ENCODE results near the gene ADAMTSL3. TPM values are rescaled to one million over a fixed set of nuclear protein-coding genes. Genes with fewer than 3 reads are reported as not detected.
"Not testable (repeated sequence)": the region's sequence is repeated elsewhere in the genome, so short reads cannot be mapped to it uniquely, and the experiment has no call there.

ADAMTSL3 gene
- total RNA-seq, 1 donor from 2014 or later, result 13.2 TPM

- DNase-seq (ENCODE audit: low spot score in 2 of 2, unreplicated experiment in 2 of 2), result no peak
- Mint-ChIP-seq H3K4me3 (no peak overlapping the region), H3K4me1 (no peaks in the 10 kb centered on the region), H3K9me3 (peaks cover 19% of the 10 kb centered on the region), H3K36me3 (peaks cover 4% of the 10 kb centered on the region), H3K27me3 (ENCODE audit: low read depth) (peaks cover 22% of the 10 kb centered on the region), H3K27ac (no peak overlapping the region)
- no peak for TF ChIP-seq CTCF (IDR thresholded peaks at IDR 0.05; ENCODE audit: unreplicated experiment)
These were observed 305.6 kb downstream of the ADAMTSL3 start for GRCh38 chr15:83959477-83959876.

GRCh38 chr15:83960192-83960829 is 306.4 kb downstream of the ADAMTSL3 start:
- DNase-seq (ENCODE audit: low spot score in 2 of 2, unreplicated experiment in 2 of 2), result no peak
- no peaks in the 10 kb centered on the region for H3K4me1 Mint-ChIP-seq
- peaks cover 4% of the 10 kb centered on the region for H3K36me3 Mint-ChIP-seq
- peaks cover 22% of the 10 kb centered on the region for H3K27me3 Mint-ChIP-seq (ENCODE audit: low read depth)
- no peak overlapping the region for H3K4me3 Mint-ChIP-seq
- no peak overlapping the region for H3K27ac Mint-ChIP-seq
- peaks cover 24% of the 10 kb centered on the region for H3K9me3 Mint-ChIP-seq
- TF ChIP-seq CTCF (IDR thresholded peaks at IDR 0.05; ENCODE audit: unreplicated experiment), result no peak

GRCh38 chr15:83961311-83961710 is 307.4 kb downstream of the ADAMTSL3 start:
- H3K27ac Mint-ChIP-seq, result no peak overlapping the region
- no peaks in the 10 kb centered on the region for H3K4me1 Mint-ChIP-seq
- no peak for TF ChIP-seq CTCF (IDR thresholded peaks at IDR 0.05; ENCODE audit: unreplicated experiment)
- H3K9me3 Mint-ChIP-seq, result peaks cover 34% of the 10 kb centered on the region
- no peak overlapping the region for H3K4me3 Mint-ChIP-seq
- DNase-seq (ENCODE audit: low spot score in 2 of 2, unreplicated experiment in 2 of 2), result no peak
- peaks cover 22% of the 10 kb centered on the region for H3K27me3 Mint-ChIP-seq (ENCODE audit: low read depth)
- H3K36me3 Mint-ChIP-seq, result peaks cover 4% of the 10 kb centered on the region

- H3K9me3 Mint-ChIP-seq, result peaks cover 59% of the 10 kb centered on the region
- not testable (repeated sequence) for DNase-seq (ENCODE audit: low spot score in 2 of 2, unreplicated experiment in 2 of 2); H3K27ac Mint-ChIP-seq; H3K36me3 Mint-ChIP-seq; H3K4me3 Mint-ChIP-seq; H3K4me1 Mint-ChIP-seq
- H3K27me3 Mint-ChIP-seq (ENCODE audit: low read depth), result peaks cover 21% of the 10 kb centered on the region
These were observed 311.0 kb downstream of the ADAMTSL3 start for GRCh38 chr15:83964967-83965366.

GRCh38 chr15:83970295-83970890 is 316.5 kb downstream of the ADAMTSL3 start:
- no peak for TF ChIP-seq CTCF (IDR thresholded peaks at IDR 0.05; ENCODE audit: unreplicated experiment)
- Mint-ChIP-seq H3K27ac (no peak overlapping the region), H3K9me3 (peaks cover 41% of the 10 kb centered on the region), H3K4me3 (no peak overlapping the region), H3K27me3 (ENCODE audit: low read depth) (peaks cover 12% of the 10 kb centered on the region), H3K4me1 (no peaks in the 10 kb centered on the region), H3K36me3 (peaks cover under 1% of the 10 kb centered on the region)
- no peak for DNase-seq (ENCODE audit: low spot score in 2 of 2, unreplicated experiment in 2 of 2)

GRCh38 chr15:83971992-83972391 is 318.1 kb downstream of the ADAMTSL3 start:
- no peak overlapping the region for H3K27ac Mint-ChIP-seq
- DNase-seq (ENCODE audit: low spot score in 2 of 2, unreplicated experiment in 2 of 2), result no peak
- peaks cover 5% of the 10 kb centered on the region for H3K36me3 Mint-ChIP-seq
- TF ChIP-seq CTCF (IDR thresholded peaks at IDR 0.05; ENCODE audit: unreplicated experiment), result no peak
- peaks cover 10% of the 10 kb centered on the region for H3K27me3 Mint-ChIP-seq (ENCODE audit: low read depth)
- no peak overlapping the region for H3K4me3 Mint-ChIP-seq
- peaks cover 39% of the 10 kb centered on the region for H3K9me3 Mint-ChIP-seq
- no peaks in the 10 kb centered on the region for H3K4me1 Mint-ChIP-seq
